Neural progenitor cell (in vitro differentiated cells): ENCODE data around the gene STX8. TPM values are rescaled to one million over a fixed set of nuclear protein-coding genes. Genes with fewer than 3 reads are reported as not detected.

Source experiments
- DNase-seq: peaks from one replicate; pipeline ENCODE4 v3.0.0-alpha.2; 2016; ENCODE audit warnings: low spot score
- H2AFZ ChIP-seq: fragments of 200-600 bp; sonication (generic); replicated peaks from 2 replicates; pipeline ENCODE4 v1.6.1; 2016; ENCODE audit warnings: antibody characterized with exemption
- H3F3A ChIP-seq: fragments of 200-600 bp; sonication (generic); 2 replicates; pipeline ENCODE4 v1.6.1; 2016; ENCODE audit warnings: antibody characterized with exemption, low read depth
- H3K27ac ChIP-seq: fragments of 200-600 bp; sonication (generic); 2 replicates; pipeline ENCODE4 v1.5.1; 2016; ENCODE audit warnings: mild to moderate bottlenecking
- H3K27me3 ChIP-seq: fragments of 200-600 bp; sonication (generic); 2 replicates; pipeline ENCODE4 v1.6.1; 2016; ENCODE audit warnings: mild to moderate bottlenecking, moderate library complexity
- H3K36me3 ChIP-seq: fragments of 200-600 bp; sonication (generic); 2 replicates; pipeline ENCODE4 v1.5.1; 2016
- H3K4me1 ChIP-seq: fragments of 200-600 bp; sonication (generic); 2 replicates; pipeline ENCODE4 v1.6.1; 2016; ENCODE audit warnings: mixed run types
- H3K4me2 ChIP-seq: fragments of 200-600 bp; sonication (generic); 2 replicates; pipeline ENCODE4 v1.6.1; 2016
- H3K4me3 ChIP-seq: fragments of 200-600 bp; sonication (generic); 2 replicates; pipeline ENCODE4 v1.5.1; 2016
- H3K79me2 ChIP-seq: fragments of 200-600 bp; sonication (generic); 2 replicates; pipeline ENCODE4 v1.6.1; 2016; ENCODE audit warnings: low read depth
- H3K9ac ChIP-seq: fragments of 200-600 bp; sonication (generic); 2 replicates; pipeline ENCODE4 v1.6.1; 2016
- H3K9me3 ChIP-seq: fragments of 200-600 bp; sonication (generic); 2 replicates; pipeline ENCODE4 v1.5.1; 2016; ENCODE audit warnings: low read depth
- H4K20me1 ChIP-seq: fragments of 200-600 bp; sonication (generic); 2 replicates; pipeline ENCODE4 v1.6.1; 2016; ENCODE audit warnings: low read depth
- H3K27ac Mint-ChIP-seq: 3 replicates; pipeline ENCODE4 v1.8.0; 2021; ENCODE audit warnings: mixed read lengths
- H3K27me3 Mint-ChIP-seq: 2 replicates; pipeline ENCODE4 v1.8.0; 2022; ENCODE audit warnings: low read depth, mild to moderate bottlenecking, inconsistent platforms, moderate library complexity, mixed read lengths; ENCODE audit not compliant: insufficient read depth
- H3K36me3 Mint-ChIP-seq: 3 replicates; pipeline ENCODE4 v1.8.0; 2021; ENCODE audit warnings: mixed read lengths
- H3K4me1 Mint-ChIP-seq: 3 replicates; pipeline ENCODE4 v1.8.0; 2021; ENCODE audit warnings: mixed read lengths
- H3K4me3 Mint-ChIP-seq: 3 replicates; pipeline ENCODE4 v1.8.0; 2021; ENCODE audit warnings: mild to moderate bottlenecking, moderate library complexity, mixed read lengths
- H3K9me3 Mint-ChIP-seq: 3 replicates; pipeline ENCODE4 v1.8.0; 2020; ENCODE audit warnings: mixed read lengths
- EZH2 ChIP-seq: fragments of 200-600 bp; sonication (generic); IDR thresholded peaks from 2 replicates; pipeline ENCODE4 v1.6.1; 2017; ENCODE audit warnings: antibody characterized with exemption, mild to moderate bottlenecking, moderate library complexity
- EZH2phosphoT487 ChIP-seq: fragments of 200-600 bp; sonication (generic); IDR thresholded peaks from 2 replicates; pipeline ENCODE4 v1.6.1; 2017; ENCODE audit warnings: antibody characterized with exemption
- total RNA-seq: library from RNA; depleted of rRNA; stranded (reverse); fragments of >200 nt; gene quantifications from 2 replicates; pipeline ENCODE4 v1.2.3, GENCODE V29; 2015; ENCODE audit warnings: low replicate concordance
- TF ChIP-seq, protein P1 (sequence below): fragments of 200-600 bp; sonication (generic); IDR thresholded peaks from 2 replicates; pipeline ENCODE4 v1.5.1; 2017; ENCODE audit warnings: antibody characterized with exemption, mild to moderate bottlenecking

The STX8 gene
- total RNA-seq, 1 donor from 2014 or later, result 79.7 TPM

- H3K9me3 Mint-ChIP-seq, result no peaks in the 10 kb centered on the region
- DNase-seq, result no peak
- Histone ChIP-seq H3K4me1 (peaks cover 8% of the 10 kb centered on the region), H4K20me1 (no peaks in the 10 kb centered on the region), H2AFZ (no peak overlapping the region), H3K9ac (no peak overlapping the region), H3K9me3 (no peaks in the 10 kb centered on the region), H3K79me2 (no peaks in the 10 kb centered on the region), H3K27me3 (no peaks in the 10 kb centered on the region), H3K4me3 (no peak overlapping the region), H3F3A (no peaks in the 10 kb centered on the region), H3K36me3 (no peaks in the 10 kb centered on the region), H3K27ac (no peak overlapping the region), H3K4me2 (no peak overlapping the region)
- H3K27ac Mint-ChIP-seq, result no peak overlapping the region
- no peak for TF ChIP-seq EZH2phosphoT487
- H3K4me3 Mint-ChIP-seq, result no peak overlapping the region
- H3K36me3 Mint-ChIP-seq, result no peaks in the 10 kb centered on the region
- H3K27me3 Mint-ChIP-seq, result peaks cover 3% of the 10 kb centered on the region
- H3K4me1 Mint-ChIP-seq, result peaks cover 17% of the 10 kb centered on the region
Measured at GRCh38 chr17:9270921-9271320, 304.7 kb downstream of the STX8 start.

- no peak overlapping the region for H3K4me3 ChIP-seq
- no peaks in the 10 kb centered on the region for H4K20me1 ChIP-seq
- TF ChIP-seq, protein P1, sequence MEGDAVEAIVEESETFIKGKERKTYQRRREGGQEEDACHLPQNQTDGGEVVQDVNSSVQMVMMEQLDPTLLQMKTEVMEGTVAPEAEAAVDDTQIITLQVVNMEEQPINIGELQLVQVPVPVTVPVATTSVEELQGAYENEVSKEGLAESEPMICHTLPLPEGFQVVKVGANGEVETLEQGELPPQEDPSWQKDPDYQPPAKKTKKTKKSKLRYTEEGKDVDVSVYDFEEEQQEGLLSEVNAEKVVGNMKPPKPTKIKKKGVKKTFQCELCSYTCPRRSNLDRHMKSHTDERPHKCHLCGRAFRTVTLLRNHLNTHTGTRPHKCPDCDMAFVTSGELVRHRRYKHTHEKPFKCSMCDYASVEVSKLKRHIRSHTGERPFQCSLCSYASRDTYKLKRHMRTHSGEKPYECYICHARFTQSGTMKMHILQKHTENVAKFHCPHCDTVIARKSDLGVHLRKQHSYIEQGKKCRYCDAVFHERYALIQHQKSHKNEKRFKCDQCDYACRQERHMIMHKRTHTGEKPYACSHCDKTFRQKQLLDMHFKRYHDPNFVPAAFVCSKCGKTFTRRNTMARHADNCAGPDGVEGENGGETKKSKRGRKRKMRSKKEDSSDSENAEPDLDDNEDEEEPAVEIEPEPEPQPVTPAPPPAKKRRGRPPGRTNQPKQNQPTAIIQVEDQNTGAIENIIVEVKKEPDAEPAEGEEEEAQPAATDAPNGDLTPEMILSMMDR, result no peak
- no peak for TF ChIP-seq EZH2phosphoT487
- TF ChIP-seq EZH2, result no peak
- H3K9ac ChIP-seq, result no peak overlapping the region
- no peak overlapping the region for H3K4me2 ChIP-seq
- H3K9me3 ChIP-seq, result no peaks in the 10 kb centered on the region
- Mint-ChIP-seq H3K27me3 (peaks cover 3% of the 10 kb centered on the region), H3K4me1 (peaks cover 17% of the 10 kb centered on the region), H3K4me3 (no peak overlapping the region), H3K36me3 (no peaks in the 10 kb centered on the region), H3K9me3 (no peaks in the 10 kb centered on the region), H3K27ac (no peak overlapping the region)
- no peak overlapping the region for H2AFZ ChIP-seq
- DNase-seq, result no peak
- no peaks in the 10 kb centered on the region for H3K27me3 ChIP-seq
- peaks cover 8% of the 10 kb centered on the region for H3K4me1 ChIP-seq
- H3F3A ChIP-seq, result no peaks in the 10 kb centered on the region
- no peaks in the 10 kb centered on the region for H3K79me2 ChIP-seq
- H3K27ac ChIP-seq, result no peak overlapping the region
- H3K36me3 ChIP-seq, result no peaks in the 10 kb centered on the region
Measured at GRCh38 chr17:9269350-9270035, 306.1 kb downstream of the STX8 start.

GRCh38 chr17:9268546-9268945 is 307.1 kb downstream of the STX8 start:
- Histone ChIP-seq H3K9ac (no peak overlapping the region), H3F3A (no peaks in the 10 kb centered on the region), H3K4me3 (no peak overlapping the region), H3K79me2 (no peaks in the 10 kb centered on the region), H3K27ac (no peak overlapping the region), H3K4me2 (no peak overlapping the region), H4K20me1 (no peaks in the 10 kb centered on the region), H2AFZ (no peak overlapping the region), H3K36me3 (no peaks in the 10 kb centered on the region), H3K9me3 (no peaks in the 10 kb centered on the region), H3K4me1 (peaks cover 8% of the 10 kb centered on the region), H3K27me3 (no peaks in the 10 kb centered on the region)
- DNase-seq, result no peak
- no peak overlapping the region for H3K27ac Mint-ChIP-seq
- H3K36me3 Mint-ChIP-seq, result no peaks in the 10 kb centered on the region
- H3K9me3 Mint-ChIP-seq, result no peaks in the 10 kb centered on the region
- H3K4me3 Mint-ChIP-seq, result no peak overlapping the region
- TF ChIP-seq, protein P1, result no peak
- no peak for TF ChIP-seq EZH2
- no peak for TF ChIP-seq EZH2phosphoT487
- peaks cover 3% of the 10 kb centered on the region for H3K27me3 Mint-ChIP-seq
- H3K4me1 Mint-ChIP-seq, result peaks cover 11% of the 10 kb centered on the region

DNA sequence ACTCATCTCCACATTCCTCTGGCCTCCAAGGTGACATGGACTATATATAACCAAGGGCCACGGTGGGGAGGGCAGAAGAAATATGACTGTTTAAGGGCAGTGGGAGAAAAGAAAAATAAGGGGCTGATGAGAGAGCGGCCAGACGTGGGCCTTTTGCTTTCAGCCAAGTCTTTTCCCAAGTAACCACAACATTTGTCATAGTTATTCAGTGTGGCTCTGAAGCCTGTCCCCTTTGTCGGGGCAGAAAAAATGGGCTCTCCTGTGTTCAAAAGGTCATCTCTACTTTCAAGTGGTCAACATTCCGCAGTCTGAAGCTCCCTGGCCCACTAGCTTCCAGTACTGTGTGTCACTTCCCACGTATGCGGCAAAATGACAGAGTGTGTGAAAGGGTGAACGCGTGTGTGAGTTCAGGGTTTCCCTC is 308.9 kb downstream of the STX8 start:
- Mint-ChIP-seq H3K27me3 (peaks cover 3% of the 10 kb centered on the region), H3K9me3 (no peaks in the 10 kb centered on the region), H3K27ac (no peak overlapping the region), H3K4me3 (no peak overlapping the region), H3K36me3 (no peaks in the 10 kb centered on the region), H3K4me1 (no peaks in the 10 kb centered on the region)
- Histone ChIP-seq H4K20me1 (no peaks in the 10 kb centered on the region), H3K9me3 (no peaks in the 10 kb centered on the region), H3F3A (no peaks in the 10 kb centered on the region), H3K9ac (no peak overlapping the region), H3K4me1 (peaks cover under 1% of the 10 kb centered on the region), H3K4me2 (no peak overlapping the region), H3K79me2 (no peaks in the 10 kb centered on the region), H3K36me3 (no peaks in the 10 kb centered on the region), H3K4me3 (no peak overlapping the region), H2AFZ (no peak overlapping the region), H3K27me3 (no peaks in the 10 kb centered on the region), H3K27ac (no peak overlapping the region)
- no peak for DNase-seq
- TF ChIP-seq, protein P1, result no peak
- TF ChIP-seq EZH2phosphoT487 (no peak), EZH2 (no peak)
